Right lobe of liver (tissue), 6 donors: ENCODE results near the gene DNAJB4. TPM values are rescaled to one million over a fixed set of nuclear protein-coding genes. Genes with fewer than 3 reads are reported as not detected.
"Not testable (repeated sequence)": the region's sequence is repeated elsewhere in the genome, so short reads cannot be mapped to it uniquely, and the experiment has no call there.

Source experiments
- ATAC-seq, 4 donors: fragments of 200-7000 bp; cut with Tn5 transposase; one replicate each; pipeline ENCODE4 v1.9.1; 2020; ENCODE audit warnings: mild to moderate bottlenecking in 4 of 4, moderate library complexity in 4 of 4
- DNase-seq, 3 donors: peaks; one replicate each; pipeline ENCODE4 v3.0.0-alpha.2; 2020
- H3K27ac ChIP-seq, 3 donors: fragments of 200-600 bp; one replicate each; pipeline ENCODE4 v1.8.0; 2022
- H3K27me3 ChIP-seq, 2 donors: fragments of 200-600 bp; one replicate each; pipeline ENCODE4 v1.8.0; 2022
- H3K36me3 ChIP-seq, 4 donors: fragments of 200-600 bp; sonication (generic) in 1 of 4; one replicate each; pipeline versions ENCODE4 v1.5.1 to v1.8.0; 2017 to 2022; ENCODE audit warnings: control low read depth in 1 of 4
- H3K4me1 ChIP-seq, 4 donors: fragments of 200-600 bp; sonication (generic) in 1 of 4; one replicate each; pipeline versions ENCODE4 v1.5.1 to v1.8.0; 2017 to 2022; ENCODE audit warnings: control low read depth in 1 of 4
- H3K4me3 ChIP-seq, 3 donors: fragments of 200-600 bp; one replicate each; pipeline ENCODE4 v1.8.0; 2022
- H3K9me3 ChIP-seq, 4 donors: fragments of 200-600 bp; sonication (generic) in 1 of 4; one replicate each; pipeline versions ENCODE4 v1.5.1 to v1.8.0; 2017 to 2022; ENCODE audit warnings: control low read depth in 1 of 4
- POLR2A ChIP-seq: fragments of 450-650 bp; IDR thresholded peaks from one replicate; pipeline ENCODE4 v1.6.1; 2017; ENCODE audit warnings: antibody characterized with exemption, mild to moderate bottlenecking
- WGBS: methylation state at CpG from one replicate; pipeline ENCODE4 v1.1.6; 2018; ENCODE audit warnings: low coverage, low lambda C conversion rate; ENCODE audit not compliant: insufficient coverage; ENCODE audit errors: missing lambda C conversion rate; 5-methylcytosine and 5-hydroxymethylcytosine counted together
- intact Hi-C, 2 donors: fragments of 100-400 bp; cut with DNase I; formaldehyde crosslinking; loops; one replicate each; pipeline versions ENCODE4 v1.11.2 to v1.14.1; 2022
- total RNA-seq, 6 experiments: library from RNA; depleted of rRNA in 2 of 6; stranded (reverse); fragments of >200 nt in 2 of 6; fragmentation: NEBNext Ultra II Directional in 3 of 6; extraction: Animal tissue kit (Norgen Biotek cat#: 25700) in 3 of 6; gene quantifications; one replicate each; pipeline versions ENCODE4 v1.1.0 to v1.2.4, GENCODE V29; 2016 to 2023
- TF ChIP-seq, protein P1 (sequence below), 4 donors: fragments of 200-600 bp in 3 of 4; fragments of 450-650 bp in 1 of 4; IDR thresholded peaks; one replicate each; pipeline versions ENCODE4 v1.5.1 to v1.8.0; 2016 to 2022; ENCODE audit warnings: antibody characterized with exemption in 4 of 4, mild to moderate bottlenecking in 2 of 4
- donor health status: DM: no; HTN: yes; CAD: no.
- donor health status: DM: no; HTN: no; CAD: no.
- donor health status: DM: no; HTN: no; CAD: no.
- donor health status: DM: no; HTN: yes; CAD: no.
- donor health status: DM: no; HTN: yes; CAD: no.

Gene DNAJB4
- total RNA-seq, 6 experiments from 2014 or later = 10.9 to 21.7 (median 14.4) TPM

- no peak overlapping the region for H3K4me3 ChIP-seq
- TF ChIP-seq, protein P1, sequence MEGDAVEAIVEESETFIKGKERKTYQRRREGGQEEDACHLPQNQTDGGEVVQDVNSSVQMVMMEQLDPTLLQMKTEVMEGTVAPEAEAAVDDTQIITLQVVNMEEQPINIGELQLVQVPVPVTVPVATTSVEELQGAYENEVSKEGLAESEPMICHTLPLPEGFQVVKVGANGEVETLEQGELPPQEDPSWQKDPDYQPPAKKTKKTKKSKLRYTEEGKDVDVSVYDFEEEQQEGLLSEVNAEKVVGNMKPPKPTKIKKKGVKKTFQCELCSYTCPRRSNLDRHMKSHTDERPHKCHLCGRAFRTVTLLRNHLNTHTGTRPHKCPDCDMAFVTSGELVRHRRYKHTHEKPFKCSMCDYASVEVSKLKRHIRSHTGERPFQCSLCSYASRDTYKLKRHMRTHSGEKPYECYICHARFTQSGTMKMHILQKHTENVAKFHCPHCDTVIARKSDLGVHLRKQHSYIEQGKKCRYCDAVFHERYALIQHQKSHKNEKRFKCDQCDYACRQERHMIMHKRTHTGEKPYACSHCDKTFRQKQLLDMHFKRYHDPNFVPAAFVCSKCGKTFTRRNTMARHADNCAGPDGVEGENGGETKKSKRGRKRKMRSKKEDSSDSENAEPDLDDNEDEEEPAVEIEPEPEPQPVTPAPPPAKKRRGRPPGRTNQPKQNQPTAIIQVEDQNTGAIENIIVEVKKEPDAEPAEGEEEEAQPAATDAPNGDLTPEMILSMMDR (IDR thresholded peaks at IDR 0.05) = no peak
- TF ChIP-seq POLR2A = no peak
These were observed 6.3 kb downstream of the DNAJB4 start for GRCh38 chr1:78011050-78011449.

DNA sequence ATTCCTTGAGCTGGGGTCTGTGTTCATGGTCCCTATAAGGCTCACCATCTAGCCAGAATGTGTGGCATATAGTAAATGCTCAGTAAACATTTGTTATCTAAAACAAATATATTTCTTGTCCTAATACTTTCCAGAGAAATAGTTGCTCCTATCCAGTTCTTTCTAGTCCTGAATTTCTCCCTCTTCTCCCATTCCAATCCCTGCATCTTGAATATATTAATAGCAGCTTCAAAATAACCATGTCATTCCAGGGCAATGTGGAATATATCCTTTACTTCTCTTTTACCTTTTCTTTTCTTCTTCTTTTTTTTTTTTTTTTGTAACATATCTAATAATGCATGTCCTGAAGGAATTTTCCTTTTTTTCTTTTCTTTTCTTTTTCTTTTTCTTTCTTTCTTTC is 10.4 kb downstream of the DNAJB4 start:
- no peaks in the 10 kb centered on the region for H3K9me3 ChIP-seq
- H3K36me3 ChIP-seq = peaks cover 0 to 42% (median 3%) of the 10 kb centered on the region in 4 donors
- ATAC-seq = no peak
- DNase-seq = no peak
- H3K4me1 ChIP-seq = peaks cover 0 to 4% (median under 1%) of the 10 kb centered on the region in 4 donors
- no peaks in the 10 kb centered on the region for H3K27me3 ChIP-seq
- H3K27ac ChIP-seq = no peak overlapping the region
- intact Hi-C loops = no loop called here
- no peak overlapping the region for H3K4me3 ChIP-seq
- TF ChIP-seq POLR2A = no peak
- TF ChIP-seq, protein P1 (IDR thresholded peaks at IDR 0.05) = no peak

More at GRCh38 chr1:78011050-78011449, 6.3 kb downstream of the DNAJB4 start:
- Histone ChIP-seq H3K27me3 (no peaks in the 10 kb centered on the region), H3K9me3 (no peaks in the 10 kb centered on the region), H3K36me3 (peaks cover 0 to 28% (median 1%) of the 10 kb centered on the region in 4 donors), H3K27ac (no peak overlapping the region), H3K4me1 (peaks cover 0 to 32% (median 5%) of the 10 kb centered on the region in 4 donors)
- DNase-seq = no peak
- intact Hi-C loops = no loop called here
- WGBS = 85% methylated on average over 2 of the region's 2 CpGs
- ATAC-seq = no peak

GRCh38 chr1:78019024-78019423 is 14.3 kb downstream of the DNAJB4 start:
- ATAC-seq (no peak), DNase-seq (no peak)
- TF ChIP-seq POLR2A = no peak
- TF ChIP-seq, protein P1 (IDR thresholded peaks at IDR 0.05) = no peak
- H3K27me3 ChIP-seq = no peaks in the 10 kb centered on the region
- no peaks in the 10 kb centered on the region for H3K9me3 ChIP-seq
- no peaks in the 10 kb centered on the region for H3K4me1 ChIP-seq
- 100% methylated on average over 1 of the region's 1 CpG for WGBS
- H3K36me3 ChIP-seq = peaks cover 0 to 31% (median 3%) of the 10 kb centered on the region in 4 donors
- H3K4me3 ChIP-seq = no peak overlapping the region
- intact Hi-C loops = no loop called here
- H3K27ac ChIP-seq = no peak overlapping the region

DNA sequence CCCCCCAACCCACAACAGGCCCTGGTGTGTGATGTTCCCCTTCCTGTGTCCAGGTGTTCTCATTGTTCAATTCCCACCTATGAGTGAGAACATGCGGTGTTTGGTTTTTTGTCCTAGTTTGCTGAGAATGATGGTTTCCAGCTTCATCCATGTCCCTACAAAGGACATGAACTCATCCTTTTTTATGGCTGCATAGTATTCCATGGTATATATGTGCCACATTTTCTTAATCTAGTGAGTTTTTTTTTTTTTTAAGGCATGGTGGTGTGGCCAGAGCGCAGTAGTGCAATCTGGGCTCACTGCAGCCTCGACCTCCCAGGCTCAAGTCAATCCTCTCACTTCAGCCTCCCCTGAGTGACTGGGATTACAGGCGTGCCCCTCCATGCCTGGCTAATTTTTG is 16.4 kb downstream of the DNAJB4 start:
- H3K9me3 ChIP-seq, H3K27me3 ChIP-seq, H3K4me1 ChIP-seq, intact Hi-C loops, DNase-seq, H3K4me3 ChIP-seq, H3K27ac ChIP-seq, ATAC-seq: not testable (repeated sequence)
- peaks cover 0 to 13% (median 1%) of the 10 kb centered on the region in 4 donors for H3K36me3 ChIP-seq
- WGBS = 96% methylated on average over 3 of the region's 4 CpGs

- TF ChIP-seq, protein P1 (IDR thresholded peaks at IDR 0.05) = no peak
- no peak for TF ChIP-seq POLR2A
- Histone ChIP-seq H3K9me3 (no peaks in the 10 kb centered on the region), H3K27me3 (no peaks in the 10 kb centered on the region), H3K4me3 (no peak overlapping the region), H3K27ac (no peak overlapping the region), H3K36me3 (no peaks in the 10 kb centered on the region), H3K4me1 (no peaks in the 10 kb centered on the region)
- intact Hi-C loops = no loop called here
- no peak for ATAC-seq
- WGBS = 81% methylated on average over 4 of the region's 4 CpGs
- no peak for DNase-seq
These were observed 25.1 kb downstream of the DNAJB4 start for GRCh38 chr1:78029793-78030192.
